A549 (cell line): ENCODE data around the gene PLA2G7. TPM values are rescaled to one million over a fixed set of nuclear protein-coding genes. Genes with fewer than 3 reads are reported as not detected.

ENCODE experiments used
- ATAC-seq, 2 experiments: fragments of 200-7000 bp in 1 of 2; fragments of >200 bp in 1 of 2; cut with Nextera tagmentation in 1 of 2; cut with Tn5 transposase in 1 of 2; 3 replicates each; pipeline versions ENCODE4 v1.8.0 to v1.9.1; 2018 to 2020; ENCODE audit warnings: mild to moderate bottlenecking in 1 of 2, moderate library complexity in 1 of 2
- CTCF ChIA-PET: fragments of 300-600 bp; sonication (Branson Sonifier 250); formaldehyde crosslinking; extraction: SDS; loops from one replicate; lab custom pipeline; 2021; ENCODE audit warnings: antibody characterized with exemption, inconsistent platforms; lab: Yijun Ruan, JAX
- POLR2A ChIA-PET: fragments of 350-600 bp; formaldehyde crosslinking; extraction: SDS; loops from one replicate; lab custom pipeline; 2021; ENCODE audit warnings: antibody characterized with exemption, inconsistent platforms; lab: Yijun Ruan, JAX
- DNase-seq, 2 experiments: peaks; one replicate each; pipeline versions ENCODE4 v3.0.0 to v3.0.0-alpha.2; 2011 to 2016; ENCODE audit warnings: low read depth in 1 of 2, low spot score in 1 of 2
- FAIRE-seq: peaks from 2 replicates; lab custom pipeline; 2011; peaks lifted over from hg19 to GRCh38; lab: Jason Lieb, UNC
- H3K27ac ChIP-seq, 2 experiments: fragments of >200 bp; sonication (Bioruptor Twin); formaldehyde crosslinking; 3 replicates each; pipeline ENCODE4 v1.5.1; 2016 to 2017
- H3K4me1 ChIP-seq: fragments of >200 bp; sonication (Bioruptor Twin); formaldehyde crosslinking; 3 replicates; pipeline ENCODE4 v1.6.1; 2016
- H3K4me2 ChIP-seq: fragments of >200 bp; sonication (Bioruptor Twin); formaldehyde crosslinking; 3 replicates; pipeline ENCODE4 v1.6.1; 2016
- H3K4me3 ChIP-seq: fragments of >200 bp; sonication (Bioruptor Twin); formaldehyde crosslinking; 3 replicates; pipeline ENCODE4 v1.5.1; 2016
- H3K9me3 ChIP-seq: fragments of >200 bp; sonication (Bioruptor Twin); formaldehyde crosslinking; 3 replicates; pipeline ENCODE4 v1.6.1; 2016
- ATOH8 ChIP-seq: fragments of 250-450 bp; sonication (Bioruptor Pico); IDR thresholded peaks from 2 replicates; pipeline ENCODE4 v1.5.0; 2020; ENCODE audit warnings: low read depth, mild to moderate bottlenecking, moderate library complexity
- BCL3 ChIP-seq: fragments of >200 bp; sonication (Bioruptor Twin); formaldehyde crosslinking; IDR thresholded peaks from 3 replicates; pipeline ENCODE4 v1.6.1; 2016
- CBX8 ChIP-seq: fragments of 200-600 bp; sonication (generic); IDR thresholded peaks from 2 replicates; pipeline ENCODE4 v1.6.1; 2016
- CEBPB ChIP-seq, 2 experiments: fragments of >200 bp in 1 of 2; sonication (Bioruptor Twin) in 1 of 2; formaldehyde crosslinking in 1 of 2; IDR thresholded peaks; 2 replicates each; pipeline ENCODE4 v1.6.1; 2012 to 2016
- CHD2 ChIP-seq: fragments of 150-350 bp; IDR thresholded peaks from 2 replicates; pipeline ENCODE4 v1.6.1; 2014; ENCODE audit warnings: low read length; ENCODE audit not compliant: partially characterized antibody
- CTCF ChIP-seq: fragments of >200 bp; sonication (Bioruptor Twin); formaldehyde crosslinking; IDR thresholded peaks from 3 replicates; pipeline ENCODE4 v1.5.1; 2016
- ELK1 ChIP-seq: fragments of 150-350 bp; IDR thresholded peaks from 2 replicates; pipeline ENCODE4 v1.6.1; 2014; ENCODE audit warnings: low read depth, mild to moderate bottlenecking, low read length
- ESRRA ChIP-seq: fragments of 150-350 bp; IDR thresholded peaks from 2 replicates; pipeline ENCODE4 v1.6.1; 2014; ENCODE audit warnings: mild to moderate bottlenecking, low read length, borderline replicate concordance
- GATA3 ChIP-seq: IDR thresholded peaks from 2 replicates; pipeline ENCODE4 v1.6.1; 2012; ENCODE audit warnings: borderline replicate concordance
- HEYL ChIP-seq: fragments of 250-450 bp; sonication (Bioruptor Pico); IDR thresholded peaks from 2 replicates; pipeline ENCODE4 v1.8.0; 2021; ENCODE audit warnings: mild to moderate bottlenecking, moderate library complexity
- HOXB13 ChIP-seq: fragments of 250-450 bp; sonication (Bioruptor Pico); IDR thresholded peaks from 2 replicates; pipeline ENCODE4 v1.5.0; 2020; ENCODE audit warnings: low read depth, mild to moderate bottlenecking, moderate library complexity
- KDM5A ChIP-seq: fragments of 200-600 bp; sonication (generic); IDR thresholded peaks from 2 replicates; pipeline ENCODE4 v1.6.1; 2016; ENCODE audit warnings: antibody characterized with exemption, mild to moderate bottlenecking
- MAZ ChIP-seq: fragments of 150-350 bp; IDR thresholded peaks from 2 replicates; pipeline ENCODE4 v1.6.1; 2014; ENCODE audit warnings: antibody characterized with exemption, low read depth, low read length, borderline replicate concordance
- NR3C1 ChIP-seq: fragments of >200 bp; sonication (Bioruptor Twin); formaldehyde crosslinking; IDR thresholded peaks from 3 replicates; pipeline ENCODE4 v1.6.1; 2017
- POLR2A ChIP-seq: IDR thresholded peaks from 2 replicates; pipeline ENCODE4 v1.6.1; 2012; ENCODE audit warnings: mild to moderate bottlenecking, low read length
- RAD21 ChIP-seq, 2 experiments: fragments of >200 bp in 1 of 2; sonication (Bioruptor Twin) in 1 of 2; formaldehyde crosslinking in 1 of 2; IDR thresholded peaks in 1 of 2; conservative IDR thresholded peaks in 1 of 2; 2 replicates in 1 of 2; 3 replicates in 1 of 2; pipeline ENCODE4 v1.6.1; 2012 to 2018; ENCODE audit warnings: inconsistent platforms in 1 of 2
- RNF2 ChIP-seq: fragments of 200-600 bp; sonication (generic); IDR thresholded peaks from 2 replicates; pipeline ENCODE4 v1.6.1; 2016; ENCODE audit warnings: low read depth, mild to moderate bottlenecking, antibody characterized with exemption, moderate library complexity, borderline replicate concordance
- TP53 ChIP-seq: fragments of 250-450 bp; sonication (Bioruptor Pico); IDR thresholded peaks from 2 replicates; pipeline ENCODE4 v1.5.0; 2021; ENCODE audit warnings: mild to moderate bottlenecking, moderate library complexity
- USF2 ChIP-seq: fragments of 450-650 bp; IDR thresholded peaks from 2 replicates; pipeline ENCODE4 v1.6.1; 2014; ENCODE audit warnings: antibody characterized with exemption
- ZFP36 ChIP-seq: fragments of 450-650 bp; IDR thresholded peaks from 2 replicates; pipeline ENCODE4 v1.6.1; 2014; ENCODE audit warnings: borderline replicate concordance; ENCODE audit not compliant: partially characterized antibody
- WGBS: methylation state at CpG from one replicate; pipeline ENCODE4 v1.1.6; 2017; ENCODE audit errors: missing lambda C conversion rate; 5-methylcytosine and 5-hydroxymethylcytosine counted together
- polyA plus RNA-seq, 4 experiments: library from polyadenylated mRNA; depleted of rRNA in 3 of 4; stranded (reverse); fragments of >200 nt; fragmentation: RNase III in 1 of 4; extraction: RNeasy Plus Mini Kit Qiagen cat#74134 plus additional on column Dnase treatment in 1 of 4; gene quantifications; 2 replicates in 3 of 4; 3 replicates in 1 of 4; pipeline ENCODE4 v1.2.3, GENCODE V29; 2011 to 2017

Gene PLA2G7
- polyA plus RNA-seq, 2 of the 4 experiments (the other 2 are of a cell fraction): 0.04 TPM; not detected in 1

- no peak for TF ChIP-seq GATA3
- TF ChIP-seq CBX8: no peak
- ChIA-PET CTCF (no interaction called here), POLR2A (no interaction called here)
- FAIRE-seq (no peak), DNase-seq (no peak), ATAC-seq (no peak)
- H3K4me2 ChIP-seq: no peak overlapping the region
- 0% methylated on average over 1 of the region's 1 CpG for WGBS
- no peak overlapping the region for H3K27ac ChIP-seq
- no peaks in the 10 kb centered on the region for H3K4me1 ChIP-seq
- H3K4me3 ChIP-seq: no peak overlapping the region
- no peaks in the 10 kb centered on the region for H3K9me3 ChIP-seq
Measured at GRCh38 chr6:46773201-46773855, 38.2 kb upstream of the PLA2G7 start.

GRCh38 chr6:46772762-46773161, 37.6 kb upstream of the PLA2G7 start:
- ChIA-PET POLR2A (no interaction called here), CTCF (no interaction called here)
- 39% methylated on average over 2 of the region's 2 CpGs for WGBS
- Histone ChIP-seq H3K4me2 (no peak overlapping the region), H3K9me3 (no peaks in the 10 kb centered on the region), H3K27ac (no peak overlapping the region), H3K4me1 (no peaks in the 10 kb centered on the region), H3K4me3 (no peak overlapping the region)
- ATAC-seq: no peak
- no peak for FAIRE-seq
- no peak for DNase-seq
- no peak for TF ChIP-seq ATOH8 (CRISPR knock-in tag)
- TF ChIP-seq NR3C1: no peak
- no peak for TF ChIP-seq HOXB13 (CRISPR knock-in tag)
- TF ChIP-seq CBX8: no peak
- no peak for TF ChIP-seq USF2
- TF ChIP-seq CTCF: no peak
- no peak for TF ChIP-seq TP53 (CRISPR knock-in tag)
- no peak for TF ChIP-seq ELK1
- no peak for TF ChIP-seq POLR2A
- no peak for TF ChIP-seq ESRRA
- no peak for TF ChIP-seq CHD2
- no peak for TF ChIP-seq HEYL (CRISPR knock-in tag)
- no peak for TF ChIP-seq RNF2
- no peak for TF ChIP-seq BCL3
- TF ChIP-seq MAZ: no peak
- no peak for TF ChIP-seq ZFP36
- TF ChIP-seq RAD21 (conservative IDR thresholded peaks at IDR 0.05 in 1 of 2, IDR thresholded peaks at IDR 0.05 in 1 of 2): no peak
- no peak for TF ChIP-seq KDM5A
- TF ChIP-seq CEBPB (IDR thresholded peaks at IDR 0.05): no peak
